NCI-H460 (cell line): ENCODE results near the gene SLC2A6. TPM values are rescaled to one million over a fixed set of nuclear protein-coding genes. Genes with fewer than 3 reads are reported as not detected.

Source experiments
- DNase-seq: peaks from one replicate; pipeline ENCODE4 v3.0.0-alpha.2; 2016; ENCODE audit warnings: low read depth; ENCODE audit errors: extremely low read depth
- polyA plus RNA-seq: library from polyadenylated mRNA; depleted of rRNA; stranded (reverse); fragments of >200 nt; gene quantifications from 2 replicates; pipeline ENCODE4 v1.2.3, GENCODE V29; 2014; cell fraction: nucleus; rRNA removed
- total RNA-seq: library from RNA; depleted of rRNA; stranded (reverse); fragments of >200 nt; shearing (Covaris generic); gene quantifications from 2 replicates; pipeline ENCODE4 v1.2.3, GENCODE V29; 2014; rRNA removed

The SLC2A6 gene
- 4.0 and 4.4 TPM in 2 replicates for total RNA-seq
- 18.9 and 39.4 TPM in 2 replicates for polyA plus RNA-seq

DNA sequence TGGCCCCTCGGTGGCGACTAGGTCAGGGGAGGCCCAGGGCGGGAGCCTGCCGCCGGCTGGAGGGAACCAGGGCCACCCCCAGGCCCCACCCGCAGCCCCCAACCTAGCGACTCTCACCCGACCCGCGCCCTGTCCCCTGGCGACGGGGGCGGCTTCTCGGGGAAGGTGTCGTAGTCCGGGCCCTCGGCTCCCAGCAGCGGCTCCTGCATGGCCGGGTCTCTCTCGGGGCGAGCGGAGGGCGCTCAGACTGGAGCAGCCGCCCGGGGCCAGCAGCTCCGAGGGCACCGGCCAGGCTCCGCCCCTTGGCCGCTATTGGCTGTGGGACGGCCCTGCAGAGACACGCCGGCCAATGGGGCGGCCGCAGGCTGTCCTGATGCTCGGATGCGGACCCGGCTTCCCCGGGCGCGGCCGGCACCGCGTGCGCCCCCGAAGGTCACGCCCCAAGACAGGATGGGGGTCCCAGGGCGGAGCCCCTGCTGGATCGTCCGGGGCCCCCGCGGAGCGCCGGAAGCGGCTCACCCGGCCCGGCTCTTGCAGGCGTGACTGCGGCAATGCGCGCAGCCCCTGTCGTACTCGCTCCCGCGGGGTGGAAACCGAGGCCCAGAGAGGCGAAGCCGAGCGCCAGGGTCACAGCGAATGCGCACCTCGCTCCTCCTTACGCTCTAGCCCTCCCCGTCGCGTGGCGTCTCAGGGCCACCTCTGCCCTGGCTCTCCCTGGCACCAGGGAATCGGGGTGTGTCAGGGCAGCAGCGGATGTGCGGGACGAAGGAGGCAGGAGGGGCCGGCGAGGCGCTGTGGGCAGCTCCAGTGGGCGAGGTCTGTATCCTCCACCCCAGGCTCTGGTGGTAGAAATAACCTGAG lies at the start of gene SLC2A6:
Gene SLC2A6 (minus strand): TSS at position 249 of the 861 bp plus-strand sequence. CDS start 40 bp downstream, at position 209.
- peak; percentile 77 for DNase-seq

DNA sequence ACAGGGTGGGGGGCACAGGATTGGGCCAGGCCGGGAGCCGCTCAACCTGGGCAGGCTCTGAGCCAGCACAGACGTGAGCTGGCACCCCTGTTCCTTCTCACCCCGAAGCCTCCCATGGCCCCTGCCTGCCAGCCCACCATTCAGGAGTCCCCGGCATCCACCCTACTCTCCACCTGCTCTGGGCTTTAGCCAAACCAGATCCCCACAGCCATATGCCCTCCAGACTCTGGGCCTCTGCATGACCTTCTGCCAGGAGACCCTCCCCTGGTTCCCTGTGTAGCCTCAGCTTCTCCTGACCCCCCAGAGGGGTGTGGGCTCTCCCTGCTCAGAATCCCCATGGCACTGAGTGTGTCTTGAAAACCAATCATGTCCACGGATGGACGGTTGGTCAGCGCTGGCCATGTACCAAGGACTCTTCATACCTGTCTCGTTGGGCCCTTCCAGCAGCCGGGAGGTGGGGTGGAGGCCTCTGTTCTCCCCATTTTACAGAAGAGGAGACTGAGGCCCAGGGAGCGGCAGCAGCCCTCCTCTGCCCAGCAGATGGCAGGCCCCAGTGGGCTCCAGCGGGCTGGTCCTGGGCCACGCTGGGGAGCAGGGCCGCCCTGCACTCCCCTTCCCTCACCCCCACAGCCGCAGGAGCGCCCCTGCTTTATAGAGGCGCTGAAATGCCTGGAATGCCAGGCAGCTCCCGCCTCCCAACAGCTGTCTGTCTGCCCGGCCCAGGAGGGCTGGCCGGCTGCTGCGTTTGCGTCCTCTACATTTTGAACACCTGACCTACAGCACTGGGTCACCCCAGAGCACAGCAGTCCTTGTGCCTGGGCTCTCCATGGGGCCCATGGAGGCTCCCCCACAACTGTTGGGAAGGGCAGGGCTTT lies 49.3 kb upstream of the SLC2A6 start:
- no peak for DNase-seq

- no peak for DNase-seq
These were observed 48.6 kb upstream of the SLC2A6 start for GRCh38 chr9:133527444-133527920.

DNA sequence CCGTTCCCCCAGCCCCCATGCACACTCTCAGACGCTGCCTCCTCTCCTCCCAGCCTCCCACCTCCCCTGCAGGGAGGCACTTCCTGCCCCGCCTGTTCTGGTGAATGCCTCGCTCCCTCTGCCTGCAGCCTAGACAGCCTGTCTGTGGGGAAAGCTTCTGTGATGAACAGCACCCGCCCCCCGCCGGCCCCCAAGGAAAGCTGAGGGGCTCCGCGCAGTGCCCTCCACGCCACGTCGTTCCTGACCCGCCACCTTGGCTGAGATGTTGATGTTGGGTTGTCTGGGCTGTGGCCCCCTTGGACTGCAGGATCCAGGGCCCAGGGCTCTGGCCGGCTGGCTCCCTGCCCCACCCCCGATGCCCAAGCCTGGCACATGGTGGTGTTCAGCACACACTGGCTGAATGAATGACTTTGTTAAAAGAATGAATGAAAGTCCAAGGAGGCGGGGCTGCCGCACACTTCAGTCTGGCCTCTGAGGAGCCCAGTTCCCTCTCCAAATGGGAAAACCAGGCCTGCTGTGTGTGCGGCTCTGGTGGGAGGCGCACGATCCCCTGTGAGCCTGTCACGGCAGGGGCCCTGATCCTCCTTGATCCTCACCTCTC lies 47.9 kb upstream of the SLC2A6 start:
- DNase-seq, result no peak

DNA sequence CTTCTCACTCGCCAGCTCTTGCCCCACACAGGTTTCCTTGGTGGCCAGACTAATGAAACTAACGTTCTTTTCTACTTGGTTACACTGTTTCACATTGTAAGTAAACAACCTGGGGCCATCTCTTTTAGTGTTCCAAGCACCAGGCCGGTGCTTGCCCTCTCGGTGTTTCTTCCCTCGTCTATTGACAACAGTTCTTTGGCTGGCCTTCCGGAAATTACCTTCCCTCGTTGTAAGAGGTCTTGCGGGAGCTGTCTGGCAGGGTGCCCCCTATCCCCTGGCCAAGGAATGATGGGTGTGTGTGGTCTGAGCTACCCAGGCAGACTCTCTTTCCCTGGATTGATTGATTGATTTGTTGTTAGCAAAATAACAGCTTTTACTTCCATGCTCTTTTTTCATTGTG lies 46.8 kb upstream of the SLC2A6 start:
- DNase-seq, result no peak

- DNase-seq, result no peak
These were observed 45.9 kb upstream of the SLC2A6 start, which contains the start of gene MYMK for GRCh38 chr9:133524679-133525228. Gene MYMK (minus strand): TSS chr9:133524959. CDS start chr9:133524844, 115 bp downstream.

DNA sequence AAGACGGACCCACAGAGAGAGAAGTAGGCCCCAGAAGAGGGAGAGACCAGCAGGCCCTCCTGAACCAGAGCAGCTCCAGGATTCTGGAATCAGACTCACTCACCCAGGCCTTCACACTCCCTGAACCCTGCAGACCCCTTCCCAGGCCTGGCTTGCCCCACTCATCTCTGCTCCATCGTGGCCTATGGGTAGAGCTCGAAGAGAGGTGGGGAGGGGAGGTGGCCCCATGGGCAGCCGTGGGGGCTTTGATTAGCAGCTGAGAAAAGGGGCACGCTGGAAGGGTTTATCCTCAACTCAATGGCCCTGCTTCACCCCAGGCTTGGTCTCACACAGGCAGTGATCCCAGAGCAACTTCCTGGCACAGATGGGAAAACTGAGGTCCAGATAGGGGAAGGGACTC lies 45.2 kb upstream of the SLC2A6 start:
- DNase-seq, result no peak

DNA sequence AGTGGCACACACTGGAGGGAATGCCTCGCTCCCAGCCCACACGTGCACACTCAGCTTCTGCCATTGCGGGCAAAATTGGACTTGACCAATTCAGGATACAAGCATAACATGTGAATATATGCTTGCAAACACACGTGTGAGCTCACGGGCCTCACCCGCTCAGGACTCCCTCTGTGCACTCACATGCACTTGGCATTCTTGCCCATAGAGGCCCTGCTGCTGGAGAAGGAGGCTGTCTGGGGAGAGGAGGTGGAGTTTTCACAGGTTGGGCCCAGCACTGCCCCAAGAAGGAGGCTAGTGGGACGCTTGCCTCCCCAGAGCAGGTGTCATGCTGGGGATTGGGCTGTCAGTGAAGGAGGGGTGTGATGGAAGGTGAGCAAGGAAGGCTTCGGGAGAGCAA lies 44.2 kb upstream of the SLC2A6 start:
- no peak for DNase-seq

DNA sequence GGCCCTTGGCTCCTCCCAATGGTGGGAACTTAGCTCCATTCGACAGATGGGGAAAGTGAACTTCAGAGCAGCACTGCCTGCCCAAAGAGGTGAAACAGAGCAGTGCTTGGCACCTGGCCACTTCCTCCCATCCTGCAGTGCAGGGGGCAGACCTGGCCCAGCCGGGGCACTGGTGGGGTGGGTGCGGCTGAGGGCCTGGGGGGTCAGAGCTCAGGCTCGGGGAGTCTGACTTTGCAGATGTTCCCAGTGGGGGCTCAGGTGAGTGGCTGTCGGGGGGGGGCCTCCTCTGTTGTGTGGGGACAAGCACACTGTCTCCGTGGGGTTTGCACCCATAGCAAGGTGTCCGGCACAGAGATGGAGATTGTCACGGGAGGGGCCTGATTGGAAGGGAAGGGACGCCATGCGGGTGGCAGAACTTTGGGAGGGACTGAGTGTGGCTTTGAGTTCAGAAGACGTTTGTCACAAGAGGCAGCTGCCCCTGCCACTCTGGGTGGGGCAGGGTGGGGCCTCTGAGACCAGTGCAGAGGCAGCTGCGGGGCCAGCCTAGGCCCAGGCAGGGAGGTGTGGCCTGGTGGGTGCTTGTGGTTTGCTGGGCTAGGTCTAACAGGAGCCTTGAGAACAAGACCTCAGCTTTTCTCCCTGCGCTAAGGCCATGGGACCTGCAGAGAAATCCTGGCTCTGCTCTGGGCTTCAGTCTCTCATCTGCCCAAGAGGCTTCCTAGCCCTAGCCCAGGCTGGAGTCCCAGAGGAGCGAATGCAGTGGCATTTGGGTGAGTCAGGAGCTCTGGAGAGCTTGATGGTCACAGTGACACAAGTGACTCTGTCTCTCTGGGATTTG lies 43.4 kb upstream of the SLC2A6 start:
- no peak for DNase-seq

DNA sequence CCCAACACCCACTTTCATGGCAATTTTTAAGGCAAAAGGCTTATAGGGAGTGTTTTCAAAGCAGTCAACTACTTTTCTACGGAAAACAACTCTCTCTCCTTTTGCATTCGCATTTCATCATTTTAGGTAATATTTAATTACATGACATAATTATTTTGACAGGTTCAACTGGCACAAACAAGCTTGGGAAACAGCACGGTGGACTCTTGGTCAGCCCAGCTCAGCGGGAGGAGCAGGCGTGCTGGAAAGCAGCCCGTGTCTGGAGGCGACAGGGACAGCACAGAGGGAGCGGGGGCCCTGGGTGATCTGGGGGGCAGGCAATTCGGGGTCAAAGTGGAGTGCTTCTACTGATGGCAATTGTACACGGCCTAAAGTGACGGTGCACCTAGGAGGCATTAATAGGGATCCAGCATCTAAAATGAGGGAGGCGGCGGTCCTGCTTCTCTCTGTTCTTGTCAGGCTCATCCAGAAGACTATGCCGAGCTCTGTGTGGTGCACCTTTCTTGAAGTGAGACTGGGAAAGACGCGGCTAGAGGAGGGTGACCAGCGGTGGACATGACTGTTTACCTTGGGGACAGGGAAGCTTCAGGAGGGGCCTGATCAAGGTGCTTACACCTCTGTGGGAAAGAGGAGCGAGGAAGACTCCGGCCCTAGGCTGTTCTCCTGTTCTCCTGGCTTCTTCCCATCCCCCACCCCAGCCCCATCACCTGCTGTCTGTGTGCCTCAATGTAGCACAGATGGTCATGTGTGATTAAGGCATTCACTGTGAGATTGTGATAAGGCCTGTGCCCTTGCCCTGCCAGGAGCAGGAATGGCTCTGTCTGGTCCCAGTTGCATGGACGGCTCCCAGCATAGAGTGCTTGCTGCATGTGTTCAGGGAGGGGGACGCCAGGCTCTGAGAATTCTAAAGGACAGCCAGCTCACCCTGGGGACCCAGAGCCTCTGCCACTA lies 42.5 kb upstream of the SLC2A6 start:
- no peak for DNase-seq

- no peak for DNase-seq
These were observed 41.4 kb upstream of the SLC2A6 start for GRCh38 chr9:133520121-133520835.

DNA sequence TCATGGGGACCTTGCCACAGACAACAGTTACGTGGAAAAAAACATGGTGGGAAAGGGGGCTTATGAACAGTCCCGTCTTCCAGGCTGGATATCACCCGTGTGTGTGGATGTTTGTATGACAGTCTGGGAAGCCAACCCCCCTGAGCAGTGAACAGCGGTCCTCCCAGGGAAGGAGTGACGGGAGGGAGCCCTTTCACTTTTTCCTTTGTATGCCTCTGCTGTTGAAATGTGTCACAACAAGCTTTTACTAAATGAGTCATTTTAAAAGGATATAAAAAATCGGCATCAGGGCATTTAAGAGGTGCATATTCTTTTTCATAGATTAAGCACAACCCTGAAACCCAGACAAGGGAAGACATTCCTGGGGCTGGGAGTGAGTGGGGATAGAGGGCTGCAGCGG lies 40.8 kb upstream of the SLC2A6 start:
- DNase-seq, result no peak

- DNase-seq, result no peak
These were observed 40.0 kb upstream of the SLC2A6 start for GRCh38 chr9:133518706-133519449.

DNA sequence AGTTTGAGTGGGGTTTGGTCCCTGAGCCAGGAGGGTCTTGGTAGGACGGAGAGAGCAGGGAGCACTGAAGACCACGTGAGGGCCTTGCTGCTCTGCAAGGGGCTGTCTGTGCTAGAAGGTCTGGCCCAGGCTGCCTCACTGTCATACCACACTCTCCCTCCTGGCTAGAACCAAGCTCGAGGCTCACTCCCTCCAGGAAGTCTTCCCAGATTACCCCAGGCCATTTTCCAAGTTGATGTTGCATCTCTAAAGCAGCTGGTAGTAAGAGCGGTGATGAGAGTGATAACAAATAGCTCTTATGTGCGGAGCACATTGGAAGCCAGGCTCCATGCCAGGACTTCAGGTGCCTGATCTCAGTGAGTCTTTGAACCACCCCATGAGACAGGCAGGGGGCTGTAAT lies 39.3 kb upstream of the SLC2A6 start:
- no peak for DNase-seq

GRCh38 chr9:133517711-133518110 lies 38.8 kb upstream of the SLC2A6 start:
- no peak for DNase-seq

DNA sequence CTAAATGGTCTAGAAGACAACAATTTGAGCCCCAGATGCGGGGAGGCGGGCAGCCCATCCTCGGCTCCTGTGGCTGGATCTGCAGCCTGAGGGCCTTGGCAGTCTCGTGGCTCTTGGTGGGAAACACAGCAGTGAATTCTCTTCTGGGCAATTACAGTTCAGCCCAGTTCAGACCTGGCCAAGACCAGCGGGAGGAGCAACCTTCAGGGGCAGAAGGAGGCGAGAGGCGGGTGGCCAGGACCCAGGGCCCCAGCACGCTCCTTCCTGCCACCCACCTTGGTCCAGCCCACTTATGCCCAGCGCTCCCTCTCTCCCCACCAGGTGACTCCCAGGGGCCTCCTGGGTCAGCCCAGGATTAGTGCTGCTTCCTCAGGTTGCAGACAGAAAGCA lies 38.1 kb upstream of the SLC2A6 start:
- DNase-seq, result no peak
